Activated T-helper 2 cell treated with anti-CD3 and anti-CD28 coated beads, Interferon-gamma antibody, Interleukin-2, Interleukin-4, amounts not matched to agents 10 μg/mL and 5 μg/mL and 100 μg/mL, durations not matched to agents 14 hours and 24 hours and 36 hours (primary cell): ENCODE data around the gene SYNGR3. TPM values are rescaled to one million over a fixed set of nuclear protein-coding genes. Genes with fewer than 3 reads are reported as not detected.
"Not testable (repeated sequence)": the region's sequence is repeated elsewhere in the genome, so short reads cannot be mapped to it uniquely, and the experiment has no call there.

Experiments used
- DNase-seq: peaks from one replicate; pipeline ENCODE4 v3.0.0; 2021; ENCODE audit warnings: low spot score
- H3K27ac Mint-ChIP-seq: one replicate; pipeline ENCODE4 v1.8.0; 2021; ENCODE audit warnings: mixed read lengths
- H3K27me3 Mint-ChIP-seq: one replicate; pipeline ENCODE4 v1.8.0; 2021; ENCODE audit warnings: low read depth, mixed read lengths
- H3K36me3 Mint-ChIP-seq: one replicate; pipeline ENCODE4 v1.8.0; 2021; ENCODE audit warnings: low read depth, mixed read lengths
- H3K4me1 Mint-ChIP-seq: one replicate; pipeline ENCODE4 v1.8.0; 2021; ENCODE audit warnings: low read depth, mixed read lengths
- H3K4me3 Mint-ChIP-seq: one replicate; pipeline ENCODE4 v1.8.0; 2021; ENCODE audit warnings: low read depth, mild to moderate bottlenecking, moderate library complexity, mixed read lengths
- H3K9me3 Mint-ChIP-seq: one replicate; pipeline ENCODE4 v1.8.0; 2021; ENCODE audit warnings: mixed read lengths
- intact Hi-C: fragments of 100-400 bp; cut with micrococcal nuclease; formaldehyde crosslinking; loops from one replicate; pipeline ENCODE4 v1.15.1; 2023
- total RNA-seq: library from RNA; stranded (reverse); gene quantifications from 2 replicates; pipeline ENCODE4 v1.2.3, GENCODE V29; 2022

Gene SYNGR3
- total RNA-seq, 1 donor from 2014 or later = 21.1 TPM

DNA sequence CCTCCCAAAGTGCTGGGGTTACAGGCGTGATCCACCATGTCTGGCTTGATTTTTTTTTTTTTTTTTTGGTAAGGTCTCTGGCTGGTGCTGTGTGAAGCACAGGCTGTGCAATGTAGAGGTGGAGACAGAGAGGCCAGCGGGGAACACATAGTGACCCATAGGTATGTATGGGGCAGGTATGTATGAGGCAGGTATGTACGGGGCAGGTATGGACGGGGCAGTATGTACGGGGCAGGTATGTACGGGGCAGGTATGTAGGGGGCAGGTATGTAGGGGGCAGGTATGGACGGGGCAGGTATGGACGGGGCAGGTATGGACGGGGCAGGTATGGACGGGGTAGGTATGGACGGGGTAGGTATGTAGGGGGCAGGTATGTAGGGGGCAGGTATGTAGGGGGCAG is 40.3 kb upstream of the SYNGR3 start:
- no peaks in the 10 kb centered on the region for H3K9me3 Mint-ChIP-seq
- no peaks in the 10 kb centered on the region for H3K27me3 Mint-ChIP-seq
- intact Hi-C loops = no loop called here
- peaks cover 7% of the 10 kb centered on the region for H3K4me1 Mint-ChIP-seq
- no peaks in the 10 kb centered on the region for H3K36me3 Mint-ChIP-seq
- no peak for DNase-seq
- no peak overlapping the region for H3K27ac Mint-ChIP-seq
- H3K4me3 Mint-ChIP-seq = no peak overlapping the region

DNA sequence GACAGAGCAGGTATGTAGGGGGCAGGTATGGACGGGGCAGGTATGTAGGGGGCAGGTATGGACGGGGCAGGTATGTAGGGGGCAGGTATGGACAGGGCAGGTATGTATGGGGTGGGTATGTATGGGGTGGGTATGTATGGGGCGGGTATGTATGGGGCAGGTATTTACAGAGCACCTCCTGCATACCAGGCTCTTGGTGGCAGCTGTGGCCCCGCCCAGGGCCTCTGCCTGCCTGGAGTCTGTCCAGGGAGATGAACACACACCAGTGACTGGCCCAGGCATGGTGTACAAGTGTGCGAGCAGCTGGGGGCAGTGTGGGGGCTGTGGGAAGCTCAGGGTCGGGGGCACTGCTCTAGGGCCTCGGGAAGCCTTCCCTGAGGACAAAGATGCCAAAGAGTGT is 39.7 kb upstream of the SYNGR3 start:
- Mint-ChIP-seq H3K9me3 (no peaks in the 10 kb centered on the region), H3K4me3 (no peak overlapping the region), H3K27ac (no peak overlapping the region), H3K36me3 (no peaks in the 10 kb centered on the region), H3K27me3 (no peaks in the 10 kb centered on the region), H3K4me1 (peaks cover 5% of the 10 kb centered on the region)
- intact Hi-C loops = no loop called here
- DNase-seq = no peak

DNA sequence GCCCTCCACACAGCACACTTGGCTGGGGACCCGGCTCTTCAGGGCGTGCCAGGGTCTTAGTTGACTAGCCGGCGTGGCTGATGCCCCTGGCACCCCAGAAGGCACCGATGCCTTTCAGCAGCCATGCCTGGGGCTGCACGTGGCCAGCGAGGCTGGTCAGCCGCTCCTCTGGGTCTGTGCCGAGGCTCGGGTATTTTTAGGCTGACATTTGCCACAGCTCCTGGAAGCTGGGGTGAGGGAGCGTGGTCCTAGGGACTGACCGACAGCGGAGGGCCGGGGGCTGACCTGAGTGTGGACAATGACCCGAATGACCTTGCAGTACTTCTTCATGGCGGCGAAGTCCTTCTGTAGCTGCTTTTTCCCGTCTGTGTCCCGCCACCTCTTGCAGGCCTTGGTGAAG is 39.2 kb upstream of the SYNGR3 start:
- Mint-ChIP-seq H3K27ac (no peak overlapping the region), H3K27me3 (no peaks in the 10 kb centered on the region), H3K4me3 (no peak overlapping the region), H3K9me3 (no peaks in the 10 kb centered on the region), H3K4me1 (peaks cover 5% of the 10 kb centered on the region), H3K36me3 (no peaks in the 10 kb centered on the region)
- intact Hi-C loops = no loop called here
- no peak for DNase-seq

DNA sequence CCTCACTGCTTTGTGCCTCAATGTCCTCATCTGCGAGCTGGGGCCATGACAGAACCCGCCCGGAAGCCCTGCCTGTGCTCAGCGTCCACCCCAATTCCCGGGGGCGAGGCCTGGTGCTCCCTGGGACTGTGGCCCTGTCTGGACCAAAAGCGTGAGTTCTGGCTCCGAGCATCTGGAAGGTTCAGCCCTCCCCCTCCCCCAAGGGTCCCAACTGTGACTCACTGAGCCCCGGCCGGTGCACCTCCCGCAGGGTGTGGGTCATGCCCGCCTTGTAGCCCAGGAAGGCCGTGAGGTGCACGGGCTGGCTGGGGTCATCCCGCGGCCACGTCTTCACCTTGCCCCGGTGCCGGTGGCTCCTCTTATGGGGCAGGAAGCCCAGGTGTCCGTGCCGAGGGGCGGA is 36.0 kb upstream of the SYNGR3 start:
- H3K27ac Mint-ChIP-seq = no peak overlapping the region
- intact Hi-C loops = no loop called here
- no peak for DNase-seq

DNA sequence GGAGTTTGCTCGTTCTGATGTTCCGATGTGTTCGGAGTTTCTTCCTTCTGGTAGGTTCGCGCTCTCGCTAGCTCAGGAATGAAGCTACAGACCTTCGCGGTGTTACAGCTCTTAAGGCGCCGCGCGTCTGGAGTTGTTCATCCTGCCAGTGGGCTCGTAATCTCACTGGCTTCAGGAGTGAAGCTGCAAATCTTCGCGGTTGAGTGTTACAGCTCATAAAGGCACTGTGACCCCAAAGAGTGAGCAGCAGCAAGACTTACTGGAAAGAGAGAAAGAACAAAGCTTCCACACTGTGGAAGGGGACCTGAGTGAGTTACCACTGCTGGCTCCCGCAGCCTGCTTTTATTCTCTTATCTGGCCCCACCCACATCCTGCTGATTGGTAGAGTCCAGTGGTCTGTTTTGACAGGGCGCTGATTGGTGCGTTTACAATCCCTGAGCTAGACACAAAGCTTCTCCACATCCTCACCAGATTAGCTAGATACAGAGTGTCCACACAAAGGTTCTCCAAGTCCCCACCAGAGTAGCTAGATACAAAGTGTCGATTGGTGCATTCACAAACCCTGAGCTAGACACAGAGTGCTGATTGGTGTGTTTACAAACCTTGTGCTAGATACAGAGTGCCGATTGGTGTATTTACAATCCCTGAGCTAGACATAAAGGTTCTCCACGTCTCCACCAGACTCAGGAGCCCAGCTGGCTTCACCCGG is 32.2 kb upstream of the SYNGR3 start:
- H3K27ac Mint-ChIP-seq, H3K4me3 Mint-ChIP-seq, intact Hi-C loops, H3K27me3 Mint-ChIP-seq, DNase-seq, H3K9me3 Mint-ChIP-seq: not testable (repeated sequence)
- peaks cover 28% of the 10 kb centered on the region for H3K36me3 Mint-ChIP-seq
- H3K4me1 Mint-ChIP-seq = peaks cover 23% of the 10 kb centered on the region

More for the DNA sequence above, 36.0 kb upstream of the SYNGR3 start:
- no peaks in the 10 kb centered on the region for H3K36me3 Mint-ChIP-seq
- H3K9me3 Mint-ChIP-seq = no peaks in the 10 kb centered on the region
- H3K4me3 Mint-ChIP-seq = no peak overlapping the region
- H3K27me3 Mint-ChIP-seq = no peaks in the 10 kb centered on the region
- H3K4me1 Mint-ChIP-seq = peaks cover 5% of the 10 kb centered on the region

DNA sequence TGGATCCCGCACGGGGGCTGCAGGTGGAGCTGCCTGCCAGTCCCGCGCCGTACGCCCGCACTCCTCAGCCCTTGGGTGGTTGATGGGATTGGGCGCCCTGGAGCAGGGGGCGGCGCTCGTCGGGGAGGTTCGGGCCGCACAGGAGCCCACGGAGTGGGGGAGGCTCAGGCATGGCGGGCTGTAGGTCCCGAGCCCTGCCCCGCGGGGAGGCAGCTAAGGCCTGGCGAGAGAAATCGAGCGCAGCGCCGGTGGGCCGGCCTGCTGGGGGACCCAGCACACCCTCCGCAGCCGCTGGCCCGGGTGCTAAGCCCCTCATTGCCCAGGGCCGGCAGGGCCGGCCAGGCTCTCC is 31.7 kb upstream of the SYNGR3 start:
- H3K27me3 Mint-ChIP-seq, H3K4me3 Mint-ChIP-seq, DNase-seq, H3K27ac Mint-ChIP-seq, H3K9me3 Mint-ChIP-seq, intact Hi-C loops: not testable (repeated sequence)
- H3K4me1 Mint-ChIP-seq = peaks cover 23% of the 10 kb centered on the region
- peaks cover 34% of the 10 kb centered on the region for H3K36me3 Mint-ChIP-seq

DNA sequence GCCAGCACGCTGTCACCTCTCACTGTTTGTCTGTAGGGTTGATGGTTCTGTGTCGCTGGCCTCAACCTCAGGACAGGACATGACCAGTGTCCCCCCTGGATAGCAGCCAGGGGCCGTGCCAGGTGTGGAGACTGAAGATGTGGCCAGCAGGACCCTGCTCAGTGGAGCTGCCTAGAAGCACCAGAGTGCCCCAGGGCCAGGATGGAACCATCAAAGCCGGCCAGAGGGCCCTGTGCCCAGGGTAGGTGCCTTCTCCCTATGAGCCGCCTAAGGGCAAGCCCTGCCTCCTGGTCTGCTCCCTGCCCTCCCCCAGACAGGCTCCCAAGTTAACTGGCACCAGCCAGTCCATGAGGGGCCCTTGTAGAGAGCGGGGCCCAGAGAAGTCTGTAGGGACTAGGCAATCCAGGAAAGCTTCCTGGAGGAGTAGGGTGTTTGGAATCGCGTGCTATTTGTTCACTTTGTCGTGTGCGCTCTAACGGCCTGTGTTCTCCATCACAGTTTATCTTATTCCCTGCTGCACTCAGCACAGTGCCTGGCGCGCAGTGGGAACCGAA is 31.0 kb upstream of the SYNGR3 start:
- Mint-ChIP-seq H3K9me3 (no peaks in the 10 kb centered on the region), H3K36me3 (peaks cover 40% of the 10 kb centered on the region), H3K4me3 (peak overlapping the region; percentile 95), H3K27ac (no peak overlapping the region), H3K4me1 (peaks cover 26% of the 10 kb centered on the region), H3K27me3 (no peaks in the 10 kb centered on the region)
- intact Hi-C loops = loop anchor here (1.0 kb wide), 2 partner anchors 15 to 176 kb away; partner anchors contain the start of genes MSRB1, NUBP2 and SPSB3
- no peak for DNase-seq

DNA sequence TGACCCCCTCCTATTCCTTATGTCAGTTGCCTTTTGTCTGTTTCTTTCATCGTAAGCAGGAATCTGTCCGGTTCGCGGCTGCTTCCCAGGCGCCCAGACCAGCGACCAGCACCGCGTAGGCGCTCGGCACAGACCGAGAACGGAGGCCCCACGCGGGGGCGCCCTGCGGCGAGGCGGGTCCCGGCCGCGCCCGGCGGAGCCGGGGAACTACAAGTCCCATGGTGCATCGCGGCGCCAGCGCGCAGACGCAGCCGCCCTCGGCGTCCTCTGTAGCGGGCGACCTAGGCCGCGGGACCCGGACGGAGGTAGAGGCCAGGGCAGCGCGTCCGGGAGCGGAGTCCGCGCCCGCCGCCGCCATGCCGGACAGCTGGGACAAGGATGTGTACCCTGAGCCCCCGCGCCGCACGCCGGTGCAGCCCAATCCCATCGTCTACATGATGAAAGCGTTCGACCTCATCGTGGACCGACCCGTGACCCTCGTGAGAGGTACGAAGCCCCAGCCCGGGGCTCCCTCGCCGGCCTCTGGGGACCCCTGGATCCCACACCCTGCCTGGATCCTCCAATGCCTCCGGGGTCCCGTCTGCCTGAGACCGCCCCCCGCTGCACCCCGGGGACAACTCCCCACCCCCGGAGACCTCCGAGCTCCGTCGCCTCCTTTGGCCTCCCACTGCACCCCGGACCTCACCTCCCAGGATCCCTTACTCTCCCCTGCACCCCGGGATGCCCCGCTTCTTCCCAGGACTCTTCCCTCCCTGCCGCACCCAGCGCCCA is 30.3 kb upstream of the SYNGR3 start, which contains the start of gene NDUFB10:
Gene NDUFB10 (plus strand): TSS at position 270 of the 771 bp plus-strand sequence. CDS start 87 bp downstream, at position 357.
- Mint-ChIP-seq H3K27me3 (no peaks in the 10 kb centered on the region), H3K4me3 (peak within 1 kb of the TSS; percentile 95), H3K27ac (peak within 1 kb of the TSS; percentile 89), H3K36me3 (peaks cover 47% of the 10 kb centered on the region), H3K9me3 (no peaks in the 10 kb centered on the region), H3K4me1 (peaks cover 26% of the 10 kb centered on the region)
- DNase-seq = peak; percentile 91
- intact Hi-C loops = loop anchor here (1.0 kb wide), 2 partner anchors 16 to 177 kb away; partner anchors contain the start of genes MSRB1, NUBP2 and SPSB3

DNA sequence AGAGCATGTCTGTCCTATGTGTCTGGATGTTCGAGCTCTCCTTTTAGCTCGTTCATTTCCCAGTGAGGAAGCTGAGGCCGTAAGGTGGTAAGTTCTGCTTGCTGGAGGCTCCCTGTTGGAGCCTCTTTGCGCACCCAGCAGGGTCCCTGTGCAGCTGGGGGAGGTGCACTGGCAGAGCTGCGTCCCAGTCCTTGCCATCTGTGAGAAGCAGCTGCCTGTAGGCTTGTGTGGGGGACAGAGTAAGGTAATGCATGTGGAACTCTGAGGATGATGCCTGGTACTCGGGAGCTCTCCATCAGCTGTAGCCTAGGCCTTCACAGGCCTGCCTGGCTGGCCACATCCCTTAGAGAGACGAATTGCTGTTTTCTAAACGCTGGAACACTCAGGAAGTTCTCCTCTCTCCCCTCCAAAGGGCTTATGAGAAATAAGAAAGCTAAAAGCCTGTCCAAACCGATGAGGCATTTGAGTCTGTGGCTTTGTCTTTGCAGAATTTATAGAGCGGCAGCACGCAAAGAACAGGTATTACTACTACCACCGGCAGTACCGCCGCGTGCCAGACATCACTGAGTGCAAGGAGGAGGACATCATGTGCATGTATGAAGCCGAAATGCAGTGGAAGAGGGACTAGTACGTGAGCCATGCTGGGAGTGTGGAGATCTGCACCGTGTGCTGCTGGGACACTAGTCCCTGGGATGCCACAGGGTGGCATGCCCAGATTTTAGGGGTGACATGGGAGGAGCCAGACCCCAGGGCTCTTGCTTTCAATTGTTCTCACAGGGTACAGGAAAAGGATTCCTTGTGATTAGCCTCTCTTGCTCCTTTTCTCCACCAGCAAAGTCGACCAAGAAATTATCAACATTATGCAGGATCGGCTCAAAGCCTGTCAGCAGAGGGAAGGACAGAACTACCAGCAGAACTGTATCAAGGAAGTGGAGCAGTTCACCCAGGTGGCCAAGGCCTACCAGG is 28.8 kb upstream of the SYNGR3 start:
- peak overlapping the region; percentile 95 for H3K4me3 Mint-ChIP-seq
- H3K27ac Mint-ChIP-seq = peak overlapping the region; percentile 89
- H3K4me1 Mint-ChIP-seq = peaks cover 32% of the 10 kb centered on the region
- H3K27me3 Mint-ChIP-seq = no peaks in the 10 kb centered on the region
- DNase-seq = no peak
- intact Hi-C loops = no loop called here
- H3K9me3 Mint-ChIP-seq = no peaks in the 10 kb centered on the region
- H3K36me3 Mint-ChIP-seq = peaks cover 56% of the 10 kb centered on the region

DNA sequence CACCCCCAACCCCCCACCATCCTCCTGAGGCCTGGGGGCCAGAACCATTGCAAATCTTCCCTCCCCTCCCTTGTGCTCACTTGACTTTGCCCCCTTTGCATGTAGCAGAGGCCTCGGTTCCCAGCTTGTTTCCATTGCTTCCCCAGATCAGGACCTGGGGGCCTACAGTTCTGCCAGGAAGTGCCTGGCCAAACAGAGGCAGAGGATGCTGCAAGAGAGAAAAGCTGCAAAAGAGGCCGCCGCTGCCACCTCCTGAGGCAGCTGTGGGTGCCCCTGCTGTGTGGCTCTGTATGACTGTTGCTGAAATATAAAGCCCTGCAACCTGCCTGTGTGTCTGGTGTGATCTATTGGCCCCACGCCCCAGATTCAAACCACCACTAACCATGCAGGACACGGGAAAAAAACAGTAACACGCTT is 28.1 kb upstream of the SYNGR3 start:
- H3K27ac Mint-ChIP-seq = peak overlapping the region; percentile 71
- H3K9me3 Mint-ChIP-seq = no peaks in the 10 kb centered on the region
- no peak for DNase-seq
- H3K4me1 Mint-ChIP-seq = peaks cover 32% of the 10 kb centered on the region
- intact Hi-C loops = no loop called here
- peaks cover 56% of the 10 kb centered on the region for H3K36me3 Mint-ChIP-seq
- H3K4me3 Mint-ChIP-seq = peak overlapping the region; percentile 98
- no peaks in the 10 kb centered on the region for H3K27me3 Mint-ChIP-seq

DNA sequence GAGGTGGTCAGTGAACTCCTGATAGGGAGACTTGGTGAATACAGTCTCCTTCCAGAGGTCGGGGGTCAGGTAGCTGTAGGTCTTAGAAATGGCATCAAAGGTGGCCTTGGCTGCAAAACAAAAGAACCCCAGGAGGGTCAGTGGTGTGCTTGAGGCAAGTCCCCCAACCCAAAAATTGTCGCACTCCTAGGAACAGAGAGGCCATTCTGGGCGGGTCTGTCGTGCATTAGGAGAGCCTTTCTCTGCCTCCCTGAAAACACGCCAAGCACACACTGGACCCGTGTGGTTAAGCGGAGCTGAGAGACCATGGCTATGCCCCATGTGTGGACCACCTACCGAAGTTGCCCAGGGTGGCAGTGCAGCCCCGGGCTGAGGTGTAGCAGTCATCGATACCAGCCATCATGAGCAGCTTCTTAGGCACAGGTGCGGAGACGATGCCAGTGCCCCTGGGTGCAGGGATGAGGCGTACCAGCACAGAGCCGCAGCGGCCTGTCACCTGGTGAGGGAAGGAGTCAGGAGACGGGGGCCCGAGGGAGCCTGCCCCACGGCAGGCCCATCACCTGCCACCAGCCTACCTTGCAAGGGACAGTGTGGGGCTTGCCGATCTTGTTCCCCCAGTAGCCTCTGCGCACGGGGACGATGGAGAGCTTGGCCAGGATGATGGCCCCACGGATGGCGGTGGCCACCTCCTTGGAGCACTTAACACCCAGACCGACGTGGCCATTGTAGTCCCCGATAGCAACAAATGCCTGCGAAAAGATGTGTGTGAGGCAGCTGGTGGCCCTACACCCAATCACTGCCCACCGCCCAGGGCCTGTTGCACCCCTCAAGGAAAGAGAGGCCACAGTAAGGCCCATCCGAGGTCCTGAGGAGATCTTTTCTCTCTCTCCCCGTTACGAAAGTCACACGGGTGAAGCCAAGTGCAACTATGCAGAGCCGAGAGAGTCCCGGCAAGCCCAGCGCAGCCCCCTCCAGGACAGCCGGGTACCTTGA is 27.3 kb upstream of the SYNGR3 start:
- intact Hi-C loops, H3K27me3 Mint-ChIP-seq, H3K9me3 Mint-ChIP-seq, DNase-seq: not testable (repeated sequence)
- H3K27ac Mint-ChIP-seq = peak overlapping the region; percentile 71
- H3K4me1 Mint-ChIP-seq = peaks cover 32% of the 10 kb centered on the region
- H3K36me3 Mint-ChIP-seq = peaks cover 56% of the 10 kb centered on the region
- H3K4me3 Mint-ChIP-seq = peak overlapping the region; percentile 98
